ENCODE data around the gene CEP152.

DNA sequence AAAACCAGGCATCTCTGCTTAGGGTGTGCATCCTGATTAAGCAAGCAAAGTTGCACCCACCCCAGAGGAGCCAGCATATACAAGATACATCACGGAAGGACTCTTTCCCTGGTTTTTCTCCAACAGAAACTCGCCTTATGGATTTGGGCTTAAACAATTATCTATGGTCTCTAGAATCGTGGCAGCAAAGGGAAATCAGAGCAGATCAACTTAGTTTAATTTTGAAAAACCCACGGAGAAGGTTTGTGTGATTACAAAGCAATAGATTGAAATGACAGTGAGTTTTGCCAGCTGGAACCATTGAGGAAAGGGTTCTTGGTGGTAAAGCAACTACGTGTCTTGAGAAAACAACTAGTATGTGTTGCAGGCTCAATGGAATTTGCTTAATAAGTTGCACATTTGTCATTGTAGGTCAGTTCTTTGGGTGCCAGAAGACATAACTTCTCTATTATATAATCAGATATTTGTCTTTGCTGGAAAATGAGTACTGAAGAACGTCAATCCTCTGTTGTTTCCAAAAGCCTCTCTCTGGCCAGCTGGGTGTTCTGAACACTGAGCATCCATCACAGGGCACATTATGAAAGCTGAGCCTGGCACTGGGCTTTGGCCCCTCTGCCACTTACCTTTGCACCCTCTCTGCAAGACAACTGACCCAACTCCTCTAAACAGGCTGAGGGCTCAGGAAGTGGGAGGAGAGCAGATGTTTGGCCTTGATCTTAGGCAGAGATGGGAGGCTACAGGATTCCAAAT is 89.6 kb downstream of the CEP152 start:
- TF ChIP-seq POLR2A (IDR thresholded peaks at IDR 0.05) = no peak
- TF ChIP-seq, protein P1, sequence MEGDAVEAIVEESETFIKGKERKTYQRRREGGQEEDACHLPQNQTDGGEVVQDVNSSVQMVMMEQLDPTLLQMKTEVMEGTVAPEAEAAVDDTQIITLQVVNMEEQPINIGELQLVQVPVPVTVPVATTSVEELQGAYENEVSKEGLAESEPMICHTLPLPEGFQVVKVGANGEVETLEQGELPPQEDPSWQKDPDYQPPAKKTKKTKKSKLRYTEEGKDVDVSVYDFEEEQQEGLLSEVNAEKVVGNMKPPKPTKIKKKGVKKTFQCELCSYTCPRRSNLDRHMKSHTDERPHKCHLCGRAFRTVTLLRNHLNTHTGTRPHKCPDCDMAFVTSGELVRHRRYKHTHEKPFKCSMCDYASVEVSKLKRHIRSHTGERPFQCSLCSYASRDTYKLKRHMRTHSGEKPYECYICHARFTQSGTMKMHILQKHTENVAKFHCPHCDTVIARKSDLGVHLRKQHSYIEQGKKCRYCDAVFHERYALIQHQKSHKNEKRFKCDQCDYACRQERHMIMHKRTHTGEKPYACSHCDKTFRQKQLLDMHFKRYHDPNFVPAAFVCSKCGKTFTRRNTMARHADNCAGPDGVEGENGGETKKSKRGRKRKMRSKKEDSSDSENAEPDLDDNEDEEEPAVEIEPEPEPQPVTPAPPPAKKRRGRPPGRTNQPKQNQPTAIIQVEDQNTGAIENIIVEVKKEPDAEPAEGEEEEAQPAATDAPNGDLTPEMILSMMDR (IDR thresholded peaks at IDR 0.05) = no peak
